Aorta (tissue), 5 donors: Measurements from ENCODE around the gene WDR46. TPM values are rescaled to one million over a fixed set of nuclear protein-coding genes. Genes with fewer than 3 reads are reported as not detected.
"Not testable (repeated sequence)": the region's sequence is repeated elsewhere in the genome, so short reads cannot be mapped to it uniquely, and the experiment has no call there.

Experiments
- ATAC-seq: fragments of 200-7000 bp; cut with Tn5 transposase; one replicate; pipeline ENCODE4 v1.9.1; 2022; ENCODE audit warnings: moderate library complexity; ENCODE audit not compliant: low FRiP score
- DNase-seq, 2 donors: peaks; one replicate each; pipeline ENCODE4 v3.0.0-alpha.2; 2020
- H3K27ac ChIP-seq, 2 donors: one replicate each; pipeline ENCODE4 v1.5.1; 2013; ENCODE audit warnings: low read length in 2 of 2, mild to moderate bottlenecking in 2 of 2, moderate library complexity in 2 of 2, control low read depth in 1 of 2, inconsistent platforms in 1 of 2, low read depth in 1 of 2
- H3K27me3 ChIP-seq, 2 donors: one replicate each; pipeline ENCODE4 v1.6.1; 2013; ENCODE audit warnings: control low read depth in 1 of 2, low read length in 1 of 2, mild to moderate bottlenecking in 1 of 2, moderate library complexity in 1 of 2; ENCODE audit not compliant: insufficient read depth in 2 of 2, control insufficient read depth in 1 of 2
- H3K36me3 ChIP-seq, 2 donors: one replicate each; pipeline ENCODE4 v1.6.1; 2013; ENCODE audit warnings: control low read depth in 1 of 2, low read length in 1 of 2, mild to moderate bottlenecking in 1 of 2; ENCODE audit not compliant: insufficient read depth in 2 of 2, control insufficient read depth in 1 of 2
- H3K4me1 ChIP-seq, 2 donors: one replicate each; pipeline ENCODE4 v1.6.1; 2013; ENCODE audit warnings: low read length in 2 of 2, control low read depth in 1 of 2, mild to moderate bottlenecking in 1 of 2, moderate library complexity in 1 of 2; ENCODE audit not compliant: insufficient read depth in 2 of 2, control insufficient read depth in 1 of 2
- H3K4me3 ChIP-seq, 2 donors: one replicate each; pipeline ENCODE4 v1.5.1; 2013; ENCODE audit warnings: low read length in 2 of 2, control low read depth in 1 of 2, mild to moderate bottlenecking in 1 of 2
- H3K9me3 ChIP-seq: one replicate; pipeline ENCODE4 v1.6.1; 2013; ENCODE audit warnings: mild to moderate bottlenecking, low read length; ENCODE audit not compliant: control insufficient read depth
- WGBS, 2 donors: extraction: QIAGEN DNeasy Blood & Tissue Kit; methylation state at CpG; one replicate each; pipeline ENCODE4 v1.1.7; 2013; 5-methylcytosine and 5-hydroxymethylcytosine counted together
- intact Hi-C, 2 donors: fragments of 100-400 bp; cut with DNase I; formaldehyde crosslinking; loops; one replicate each; pipeline versions ENCODE4 v1.14.2 to v1.15.0; 2022
- polyA plus RNA-seq, 2 donors: library from polyadenylated mRNA; stranded (reverse); fragments of 200-250 nt; gene quantifications; one replicate each; pipeline ENCODE4 v1.2.3, GENCODE V29; 2013
- total RNA-seq, 2 donors: library from RNA; stranded (reverse); fragmentation: NEBNext Ultra II Directional; extraction: Animal tissue kit (Norgen Biotek cat#: 25700); gene quantifications; one replicate each; pipeline ENCODE4 v1.2.1, GENCODE V29; 2021
- donor health status: healthy with polysubstance abuse.
- donor health status: Bipolar disorder and iron deficiency.
- donor health status: DM: no; HTN: no; CAD: no.
- donor health status: DM: no; HTN: no; CAD: no.
- donor health status: DM: yes; HTN: yes; CAD: no.

The WDR46 gene
- total and polyA plus RNA-seq, 4 donors = 24.5 to 143 (median 40.6) TPM

DNA sequence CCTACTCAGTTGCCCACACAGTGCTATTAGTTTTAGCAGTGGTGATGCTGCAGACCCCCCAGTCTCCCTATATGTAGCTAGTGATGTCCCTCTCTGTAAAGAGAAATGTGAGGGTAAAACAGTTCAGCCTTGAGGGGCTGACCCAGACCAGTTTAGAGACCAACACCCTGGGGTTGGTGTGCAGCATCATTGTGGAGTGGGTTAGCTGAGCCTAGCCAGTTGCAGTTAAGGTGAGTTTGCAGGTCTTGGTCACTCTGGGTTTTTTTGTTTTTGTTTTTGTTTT is 12.5 kb downstream of the WDR46 start:
- DNase-seq (no peak), ATAC-seq (no peak)
- no peaks in the 10 kb centered on the region for H3K27me3 ChIP-seq
- intact Hi-C loops = loop anchor here in 1 of 2 donors (5.0 kb wide), 2 partner anchors 36 to 136 kb away; partner anchors contain the start of genes PHF1 and TAPBP
- no peaks in the 10 kb centered on the region for H3K4me1 ChIP-seq
- H3K4me3 ChIP-seq = peak overlapping the region; percentile 2 to 50
- H3K27ac ChIP-seq = peak overlapping the region; percentile 34 to 35
- no peaks in the 10 kb centered on the region for H3K36me3 ChIP-seq
- no peaks in the 10 kb centered on the region for H3K9me3 ChIP-seq

DNA sequence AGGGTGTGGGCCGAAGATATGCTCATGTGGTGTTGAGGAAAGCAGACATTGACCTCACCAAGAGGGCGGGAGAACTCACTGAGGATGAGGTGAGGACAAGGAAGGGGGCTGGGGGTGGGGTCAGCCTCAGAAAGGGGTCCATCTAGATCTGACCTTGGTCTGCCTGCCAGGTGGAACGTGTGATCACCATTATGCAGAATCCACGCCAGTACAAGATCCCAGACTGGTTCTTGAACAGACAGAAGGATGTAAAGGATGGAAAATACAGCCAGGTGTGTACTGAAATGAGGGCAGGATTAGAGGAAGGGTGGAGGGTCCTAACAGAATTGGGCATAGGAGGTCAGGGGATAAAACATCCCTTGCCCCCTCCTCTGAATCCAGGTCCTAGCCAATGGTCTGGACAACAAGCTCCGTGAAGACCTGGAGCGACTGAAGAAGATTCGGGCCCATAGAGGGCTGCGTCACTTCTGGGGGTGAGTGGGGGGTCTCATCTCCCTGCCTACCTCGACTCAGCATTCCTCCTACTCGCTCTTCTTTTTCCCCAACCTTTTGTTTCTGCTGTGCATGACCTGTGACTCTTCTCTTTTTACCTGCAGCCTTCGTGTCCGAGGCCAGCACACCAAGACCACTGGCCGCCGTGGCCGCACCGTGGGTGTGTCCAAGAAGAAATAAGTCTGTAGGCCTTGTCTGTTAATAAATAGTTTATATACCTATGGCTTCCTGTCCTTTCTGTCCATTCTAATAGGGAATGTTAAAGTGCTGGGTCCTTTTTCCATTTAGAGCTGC is 13.1 kb downstream of the WDR46 start:
- not testable (repeated sequence) for H3K36me3 ChIP-seq, H3K9me3 ChIP-seq, H3K27me3 ChIP-seq, ATAC-seq, H3K4me1 ChIP-seq
- intact Hi-C loops = loop anchor here in 1 of 2 donors (5.0 kb wide), 2 partner anchors 36 to 136 kb away; partner anchors contain the start of genes PHF1 and TAPBP
- WGBS, 2 donors = 83% methylated on average over 15 to 16 of the region's 16 CpGs
- DNase-seq = peak; percentile 30 to 37
- peak overlapping the region in 1 of 2 donors; percentile 50 for H3K4me3 ChIP-seq
- H3K27ac ChIP-seq = peak overlapping the region in 1 of 2 donors; percentile 34

DNA sequence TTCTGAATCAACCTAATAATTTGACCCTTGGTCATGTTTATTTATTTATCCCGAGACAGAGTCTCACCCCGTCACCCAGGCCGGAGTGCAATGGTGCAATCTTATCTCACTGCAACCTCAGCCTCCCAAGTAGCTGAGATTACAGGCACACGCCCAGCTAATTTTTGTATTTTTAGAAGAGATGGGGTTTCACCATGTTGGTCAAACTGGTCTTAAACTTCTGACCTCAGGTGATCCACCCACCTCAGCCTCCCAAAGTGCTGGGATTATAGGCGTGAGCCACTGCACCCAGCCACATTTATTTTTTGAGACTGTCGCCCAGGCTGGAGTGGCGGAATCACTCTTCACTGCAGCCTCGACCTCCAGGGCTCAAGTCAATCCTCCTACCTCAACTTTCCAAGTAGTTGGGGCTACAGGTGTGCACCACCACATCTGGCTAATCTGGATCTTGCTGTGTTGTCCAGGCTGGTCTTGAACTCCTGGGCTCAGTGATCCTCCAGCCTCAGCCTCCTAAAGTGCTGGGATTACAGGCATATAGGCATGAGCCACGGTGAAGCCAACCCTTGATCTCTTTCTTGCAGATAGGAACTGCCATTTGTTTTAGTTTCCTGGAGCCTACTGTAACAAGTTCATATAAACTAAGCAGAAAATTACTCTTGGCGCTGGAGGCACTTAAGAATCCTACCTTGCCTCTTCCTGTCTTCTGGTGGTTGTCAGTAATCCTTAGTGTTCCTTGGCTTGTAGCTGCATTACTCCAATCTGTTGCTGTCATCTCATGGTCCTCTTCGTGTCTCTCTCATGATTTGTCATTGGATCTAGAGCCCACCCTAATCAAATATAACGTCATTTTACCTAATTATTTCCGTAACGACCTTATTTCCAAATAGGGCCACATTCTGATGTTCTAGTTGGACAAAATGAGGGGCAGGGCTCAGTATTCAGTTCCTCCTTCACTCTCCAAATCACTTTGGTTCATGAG is 14.8 kb downstream of the WDR46 start:
- DNase-seq = peak; percentile 36 to 40
- Histone ChIP-seq H3K36me3 (no peaks in the 10 kb centered on the region), H3K4me3 (no peak overlapping the region), H3K27ac (no peak overlapping the region), H3K9me3 (no peaks in the 10 kb centered on the region), H3K27me3 (no peaks in the 10 kb centered on the region), H3K4me1 (no peaks in the 10 kb centered on the region)
- ATAC-seq = no peak
- WGBS, 2 donors = 67 to 71% methylated on average over 14 of the region's 14 CpGs
- intact Hi-C loops = no loop called here

DNA sequence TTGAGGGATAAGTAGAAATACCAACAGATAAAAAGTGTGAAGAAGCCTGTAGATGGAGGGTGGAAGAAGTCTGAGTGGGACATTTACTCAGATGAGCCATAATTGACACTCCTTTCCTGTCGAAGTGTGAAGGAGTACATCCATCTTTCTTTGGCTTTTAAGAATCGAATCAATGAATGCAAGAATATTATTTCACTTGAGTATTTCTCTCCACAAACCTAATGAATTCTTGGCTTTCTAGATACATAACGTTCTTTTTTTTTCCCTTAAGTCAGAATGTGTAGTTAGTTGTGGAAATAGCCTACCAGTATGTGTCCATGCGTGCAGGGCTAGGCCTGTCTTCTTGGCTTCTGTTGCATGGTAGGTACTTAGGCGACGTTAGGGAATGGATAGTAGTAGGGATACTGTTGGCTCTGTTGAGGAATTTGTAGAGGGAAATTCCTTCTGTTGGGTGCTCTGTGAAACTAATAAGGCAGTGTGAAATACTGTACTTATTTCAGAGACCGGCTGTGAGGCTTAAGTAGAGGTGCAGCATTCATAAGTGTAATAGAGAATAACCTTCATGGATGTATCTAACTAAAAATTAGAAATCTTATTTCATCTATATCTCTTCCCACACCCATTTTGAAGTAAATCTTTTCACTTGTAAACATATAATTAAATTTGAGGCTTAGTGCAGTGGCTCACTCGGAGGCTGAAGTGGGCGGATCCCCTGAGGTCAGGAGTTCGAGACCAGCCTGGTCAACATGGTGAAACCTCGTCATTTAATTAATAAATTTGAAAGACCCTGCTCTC is 15.7 kb downstream of the WDR46 start:
- peak in 1 of 2 donors; percentile 11 for DNase-seq
- intact Hi-C loops = no loop called here
- Histone ChIP-seq H3K27me3 (no peaks in the 10 kb centered on the region), H3K4me3 (no peak overlapping the region), H3K4me1 (no peaks in the 10 kb centered on the region), H3K36me3 (no peaks in the 10 kb centered on the region), H3K27ac (no peak overlapping the region), H3K9me3 (no peaks in the 10 kb centered on the region)
- WGBS, 2 donors = 68 to 70% methylated on average over 11 of the region's 11 CpGs
- ATAC-seq = no peak

DNA sequence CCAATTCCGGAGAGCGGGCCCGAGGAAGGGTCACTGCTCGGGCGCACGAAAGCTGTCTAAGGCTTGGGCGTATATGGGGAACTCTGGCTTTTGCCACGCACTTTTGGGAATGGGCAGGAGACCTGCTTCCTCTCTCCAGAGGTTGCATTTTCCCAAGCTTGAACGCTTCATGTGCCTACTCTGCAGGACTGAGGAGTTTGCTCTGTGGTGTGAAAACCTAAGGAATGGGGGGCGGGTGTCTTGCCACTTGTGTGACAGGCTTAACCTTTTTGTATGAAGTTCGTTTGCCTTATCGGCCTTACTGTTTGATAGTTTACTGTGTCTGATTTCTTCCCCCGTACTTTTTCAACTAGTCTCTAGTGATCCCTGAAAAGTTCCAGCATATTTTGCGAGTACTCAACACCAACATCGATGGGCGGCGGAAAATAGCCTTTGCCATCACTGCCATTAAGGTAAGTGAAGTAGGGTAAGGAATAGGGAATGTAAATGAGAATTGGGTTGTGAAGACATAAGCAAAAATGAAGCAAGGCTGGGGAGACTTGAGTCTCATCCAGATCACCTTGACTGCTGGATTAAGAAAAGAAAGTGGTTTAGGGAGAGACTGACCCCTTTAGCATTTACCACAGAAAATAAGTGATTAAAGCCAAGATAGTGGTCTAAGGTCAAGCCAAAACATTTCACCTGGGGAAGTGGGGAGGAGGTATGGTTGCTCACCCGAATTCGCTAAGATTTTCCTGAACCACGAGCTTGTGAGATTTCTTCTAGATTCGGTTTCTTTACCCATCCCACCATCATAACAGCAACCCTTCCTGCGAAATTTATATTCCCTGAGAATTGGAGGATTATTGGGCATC is 16.5 kb downstream of the WDR46 start:
- no peaks in the 10 kb centered on the region for H3K27me3 ChIP-seq
- WGBS, 2 donors = 12 to 14% methylated on average over 22 of the region's 22 CpGs
- H3K27ac ChIP-seq = peak overlapping the region in 1 of 2 donors; percentile 68
- ATAC-seq (peak; percentile 30), DNase-seq (no peak)
- H3K36me3 ChIP-seq = no peaks in the 10 kb centered on the region
- intact Hi-C loops = no loop called here
- H3K4me3 ChIP-seq = peak overlapping the region; percentile 41 to 53
- H3K4me1 ChIP-seq = no peaks in the 10 kb centered on the region
- H3K9me3 ChIP-seq = no peaks in the 10 kb centered on the region

DNA sequence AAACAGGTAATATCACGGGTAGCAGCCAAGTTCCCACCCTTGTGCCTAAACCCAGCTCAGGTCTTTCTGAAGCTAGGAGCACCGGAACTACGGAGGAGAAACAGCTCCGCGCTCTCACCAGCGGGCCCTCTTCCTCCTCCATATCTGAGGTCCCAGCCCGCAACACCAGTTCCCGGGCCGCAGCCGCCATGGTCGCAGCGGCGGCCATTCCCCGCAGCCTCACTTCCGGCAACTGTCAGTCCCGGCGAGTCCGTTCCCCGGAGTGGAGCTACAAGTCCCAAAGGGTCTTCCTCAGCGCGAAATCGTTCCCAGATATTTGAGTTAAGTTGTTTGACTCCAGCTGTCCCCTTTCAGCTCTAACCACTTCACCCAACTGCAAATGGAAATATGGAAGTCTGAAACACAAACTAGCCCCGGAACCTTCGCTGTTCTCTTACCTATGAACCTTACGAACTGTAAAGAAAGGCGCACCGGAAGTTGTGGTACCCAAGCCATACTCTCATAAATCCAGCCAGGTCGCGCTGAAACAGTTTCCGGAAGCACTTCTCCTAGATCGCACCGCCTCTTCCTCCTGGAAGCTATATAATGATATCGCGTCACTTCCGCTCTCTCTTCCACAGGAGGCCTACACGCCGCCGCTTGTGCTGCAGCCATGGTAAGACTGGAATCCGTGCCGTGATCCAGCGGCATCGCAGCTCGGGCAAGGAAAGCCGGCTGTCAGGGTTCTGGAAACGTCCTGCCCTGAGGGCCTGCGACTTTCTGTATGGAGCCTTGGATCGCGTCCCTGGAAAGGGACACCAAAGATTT is 17.4 kb downstream of the WDR46 start, which contains the start of the genes RPS18 and VPS52:
Gene RPS18 (plus strand): TSS at position 608 of the 807 bp plus-strand sequence. CDS start 45 bp downstream, at position 653.
Gene VPS52 (minus strand): TSS at position 409 of the 807 bp plus-strand sequence. CDS start 201 bp downstream, at position 208.
- H3K9me3 ChIP-seq = no peaks in the 10 kb centered on the region
- ATAC-seq (peak; percentile 96), DNase-seq (peak; percentile 93 to 95)
- H3K27me3 ChIP-seq = no peaks in the 10 kb centered on the region
- peak within 1 kb of the TSS; percentile 63 to 84 for H3K4me3 ChIP-seq
- intact Hi-C loops = no loop called here
- H3K27ac ChIP-seq = peak within 1 kb of the TSS; percentile 67 to 68
- WGBS, 2 donors = 0% methylated on average over 48 of the region's 48 CpGs
- no peaks in the 10 kb centered on the region for H3K4me1 ChIP-seq
- H3K36me3 ChIP-seq = peaks cover 0 to 3% of the 10 kb centered on the region in 2 donors

DNA sequence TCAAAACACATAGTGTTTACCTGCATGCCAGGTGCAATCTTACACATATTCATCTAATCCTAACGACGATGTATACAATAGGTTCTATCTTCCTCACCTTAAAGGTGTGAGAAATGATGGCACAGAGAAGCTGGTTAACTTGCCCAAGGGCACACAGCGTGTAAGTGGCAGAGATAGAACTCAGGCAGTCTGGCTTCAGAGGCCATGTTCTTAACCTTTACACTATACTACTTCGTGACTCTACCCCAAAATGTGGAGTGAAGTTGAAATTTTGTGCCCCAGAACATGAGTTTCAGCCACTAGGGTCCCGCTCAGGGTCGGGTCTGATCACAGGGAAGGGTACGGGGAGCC is 17.9 kb downstream of the WDR46 start:
- H3K4me3 ChIP-seq = peak overlapping the region; percentile 63 to 84
- intact Hi-C loops = no loop called here

More for the DNA sequence above, 17.9 kb downstream of the WDR46 start:
- H3K9me3 ChIP-seq = no peaks in the 10 kb centered on the region
- peak overlapping the region; percentile 56 to 67 for H3K27ac ChIP-seq
- ATAC-seq = no peak
- H3K27me3 ChIP-seq = no peaks in the 10 kb centered on the region
- H3K4me1 ChIP-seq = no peaks in the 10 kb centered on the region
- H3K36me3 ChIP-seq = peaks cover 0 to 3% of the 10 kb centered on the region in 2 donors
- DNase-seq = no peak
- WGBS, 2 donors = 2% methylated on average over 7 of the region's 7 CpGs
